ENCODE data around the gene ZNF341.

The ZNF341 gene

DNA sequence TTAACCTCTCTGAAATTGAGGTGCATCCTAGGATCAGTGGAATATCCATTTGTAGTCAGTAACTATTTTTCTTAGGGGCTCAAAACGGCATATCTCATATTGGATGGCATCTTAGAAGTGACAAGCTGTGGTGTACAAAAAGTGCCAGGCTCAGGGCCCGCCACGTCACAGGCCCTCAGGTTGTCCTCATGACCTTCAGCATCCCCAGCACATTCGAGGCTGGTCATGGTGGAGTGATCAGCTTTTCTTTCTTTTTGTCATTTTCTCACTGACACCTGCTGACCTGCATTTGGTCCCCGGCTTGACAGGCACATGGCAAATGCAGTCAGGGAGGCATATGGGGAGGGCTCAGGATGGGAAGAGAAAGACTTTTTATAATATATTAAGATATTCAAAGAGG is 38.5 kb upstream of the ZNF341 start:
- ChIA-PET POLR2A (no interaction called here), CTCF (no interaction called here)
- Histone ChIP-seq H3K27ac (ENCODE audit: extremely low read depth, low read depth, low read length) (no peak overlapping the region), H3K4me1 (ENCODE audit: control insufficient read depth, insufficient read depth, low read length) (no peaks in the 10 kb centered on the region), H3K9me3 (ENCODE audit: control insufficient read depth, insufficient read depth, low read depth, low read length) (no peaks in the 10 kb centered on the region), H3K36me3 (ENCODE audit: control insufficient read depth in 2 of 2, insufficient read depth in 1 of 2, low read length in 2 of 2) (no peaks in the 10 kb centered on the region), H3K4me3 (ENCODE audit: low read depth, low read length) (no peak overlapping the region)
- no peak for TF ChIP-seq ZFP3 (tag by site-specific recombination; IDR thresholded peaks at IDR 0.05; ENCODE audit: low read depth)
- TF ChIP-seq ZFHX2 (tag by site-specific recombination; conservative IDR thresholded peaks at IDR 0.05) = no peak
- no peak for TF ChIP-seq MZF1 (tag by site-specific recombination; IDR thresholded peaks at IDR 0.05; ENCODE audit: borderline replicate concordance)
- no peak for TF ChIP-seq ZBTB17 (tag by site-specific recombination; IDR thresholded peaks at IDR 0.05)
- no peak for TF ChIP-seq ZNF140 (tag by site-specific recombination; IDR thresholded peaks at IDR 0.05)
- TF ChIP-seq, protein P1, sequence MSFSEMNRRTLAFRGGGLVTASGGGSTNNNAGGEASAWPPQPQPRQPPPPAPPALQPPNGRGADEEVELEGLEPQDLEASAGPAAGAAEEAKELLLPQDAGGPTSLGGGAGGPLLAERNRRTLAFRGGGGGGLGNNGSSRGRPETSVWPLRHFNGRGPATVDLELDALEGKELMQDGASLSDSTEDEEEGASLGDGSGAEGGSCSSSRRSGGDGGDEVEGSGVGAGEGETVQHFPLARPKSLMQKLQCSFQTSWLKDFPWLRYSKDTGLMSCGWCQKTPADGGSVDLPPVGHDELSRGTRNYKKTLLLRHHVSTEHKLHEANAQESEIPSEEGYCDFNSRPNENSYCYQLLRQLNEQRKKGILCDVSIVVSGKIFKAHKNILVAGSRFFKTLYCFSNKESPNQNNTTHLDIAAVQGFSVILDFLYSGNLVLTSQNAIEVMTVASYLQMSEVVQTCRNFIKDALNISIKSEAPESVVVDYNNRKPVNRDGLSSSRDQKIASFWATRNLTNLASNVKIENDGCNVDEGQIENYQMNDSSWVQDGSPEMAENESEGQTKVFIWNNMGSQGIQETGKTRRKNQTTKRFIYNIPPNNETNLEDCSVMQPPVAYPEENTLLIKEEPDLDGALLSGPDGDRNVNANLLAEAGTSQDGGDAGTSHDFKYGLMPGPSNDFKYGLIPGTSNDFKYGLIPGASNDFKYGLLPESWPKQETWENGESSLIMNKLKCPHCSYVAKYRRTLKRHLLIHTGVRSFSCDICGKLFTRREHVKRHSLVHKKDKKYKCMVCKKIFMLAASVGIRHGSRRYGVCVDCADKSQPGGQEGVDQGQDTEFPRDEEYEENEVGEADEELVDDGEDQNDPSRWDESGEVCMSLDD (tag by site-specific recombination; IDR thresholded peaks at IDR 0.05) = no peak
- no peak for TF ChIP-seq ZNF18 (tag by site-specific recombination; IDR thresholded peaks at IDR 0.05)
- no peak for TF ChIP-seq ZNF266 (tag by site-specific recombination; IDR thresholded peaks at IDR 0.05; ENCODE audit: low read depth)
- no peak for TF ChIP-seq ZNF133 (tag by site-specific recombination; IDR thresholded peaks at IDR 0.05)
- TF ChIP-seq ZNF792 (tag by site-specific recombination; IDR thresholded peaks at IDR 0.05) = no peak
- TF ChIP-seq, protein P2, sequence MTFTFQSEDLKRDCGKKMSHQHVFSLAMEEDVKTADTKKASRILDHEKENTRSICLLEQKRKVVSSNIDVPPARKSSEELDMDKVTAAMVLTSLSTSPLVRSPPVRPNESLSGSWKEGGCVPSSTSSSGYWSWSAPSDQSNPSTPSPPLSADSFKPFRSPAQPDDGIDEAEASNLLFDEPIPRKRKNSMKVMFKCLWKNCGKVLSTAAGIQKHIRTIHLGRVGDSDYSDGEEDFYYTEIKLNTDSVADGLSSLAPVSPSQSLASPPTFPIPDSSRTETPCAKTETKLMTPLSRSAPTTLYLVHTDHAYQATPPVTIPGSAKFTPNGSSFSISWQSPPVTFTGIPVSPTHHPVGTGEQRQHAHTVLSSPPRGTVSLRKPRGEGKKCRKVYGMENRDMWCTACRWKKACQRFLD (tag by site-specific recombination; IDR thresholded peaks at IDR 0.05) = no peak
- no peak for TF ChIP-seq MEIS1 (CRISPR knock-in tag; IDR thresholded peaks at IDR 0.05; ENCODE audit: borderline replicate concordance)

DNA sequence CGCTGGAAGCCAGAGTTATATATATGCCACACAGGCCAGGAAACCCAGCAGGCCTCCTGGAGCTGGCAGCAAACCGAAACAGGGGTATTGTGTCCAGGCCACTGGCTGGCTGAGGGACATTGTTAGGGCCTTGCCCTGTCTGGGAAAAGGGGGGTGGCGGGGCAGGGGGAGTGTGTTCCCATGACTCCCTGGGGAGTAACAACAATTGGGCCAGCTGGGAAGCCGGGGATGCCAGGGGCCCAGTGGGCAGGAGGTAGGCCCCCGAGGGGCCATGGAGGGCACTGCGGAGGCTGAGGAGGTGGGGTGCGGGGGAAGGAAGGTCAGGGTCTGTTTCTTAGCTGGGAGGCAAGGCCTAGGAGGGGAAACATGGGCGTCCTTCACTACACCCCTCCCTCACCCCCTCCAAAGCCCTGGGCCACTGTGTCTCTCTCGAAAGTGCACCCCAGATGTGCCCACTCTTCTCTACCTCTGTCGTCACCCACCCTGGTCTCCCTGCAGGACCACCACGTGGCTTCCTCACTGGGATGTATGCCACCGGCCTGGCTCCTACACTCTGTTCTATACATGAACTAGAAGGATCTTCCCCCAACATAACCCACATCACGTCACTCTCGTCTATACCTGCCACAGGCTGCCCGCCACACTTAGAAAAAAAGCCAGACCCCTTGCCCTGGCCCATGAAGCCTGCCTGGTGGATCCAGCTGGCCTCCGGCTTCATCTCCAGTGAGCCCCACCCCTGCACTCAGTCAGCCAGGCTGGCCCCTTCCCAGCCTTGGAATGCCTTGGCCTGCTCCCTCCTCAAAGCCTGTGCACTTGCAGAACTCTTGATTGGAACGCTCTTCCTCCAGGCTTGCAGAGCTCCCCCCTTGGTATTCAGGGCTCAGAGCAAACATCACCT is 37.8 kb upstream of the ZNF341 start:
- ChIA-PET POLR2A (no interaction called here), CTCF (no interaction called here)
- TF ChIP-seq ZIC2 (tag by site-specific recombination; IDR thresholded peaks at IDR 0.05) = peak; percentile 55
- TF ChIP-seq EGR2 (tag by site-specific recombination; IDR thresholded peaks at IDR 0.05; ENCODE audit: low read depth) = 0 out of 2 replicates have a peak, but pooled peaks have one; percentile 36
- peak; percentile 19; the same call in 1 of the 2 replicates for TF ChIP-seq ZFHX2 (tag by site-specific recombination; conservative IDR thresholded peaks at IDR 0.05)
- no peak for TF ChIP-seq ZNF501 (tag by site-specific recombination; IDR thresholded peaks at IDR 0.05)
- Histone ChIP-seq H3K4me3 (ENCODE audit: low read depth, low read length) (no peak overlapping the region), H3K4me1 (ENCODE audit: control insufficient read depth, insufficient read depth, low read length) (no peaks in the 10 kb centered on the region), H3K36me3 (ENCODE audit: control insufficient read depth in 2 of 2, insufficient read depth in 1 of 2, low read length in 2 of 2) (no peaks in the 10 kb centered on the region), H3K9me3 (ENCODE audit: control insufficient read depth, insufficient read depth, low read depth, low read length) (no peaks in the 10 kb centered on the region), H3K27ac (ENCODE audit: extremely low read depth, low read depth, low read length) (no peak overlapping the region)

- H3K4me3 ChIP-seq (ENCODE audit: low read depth, low read length) = no peak overlapping the region
- TF ChIP-seq ZIC2 (tag by site-specific recombination; IDR thresholded peaks at IDR 0.05) (no peak), ZNF350 (tag by site-specific recombination; IDR thresholded peaks at IDR 0.05) (no peak), ZNF585B (tag by site-specific recombination; IDR thresholded peaks at IDR 0.05) (peak; percentile 44), ZBTB49 (tag by site-specific recombination; IDR thresholded peaks at IDR 0.05; ENCODE audit: low read depth) (no peak)
- TF ChIP-seq, protein P3, sequence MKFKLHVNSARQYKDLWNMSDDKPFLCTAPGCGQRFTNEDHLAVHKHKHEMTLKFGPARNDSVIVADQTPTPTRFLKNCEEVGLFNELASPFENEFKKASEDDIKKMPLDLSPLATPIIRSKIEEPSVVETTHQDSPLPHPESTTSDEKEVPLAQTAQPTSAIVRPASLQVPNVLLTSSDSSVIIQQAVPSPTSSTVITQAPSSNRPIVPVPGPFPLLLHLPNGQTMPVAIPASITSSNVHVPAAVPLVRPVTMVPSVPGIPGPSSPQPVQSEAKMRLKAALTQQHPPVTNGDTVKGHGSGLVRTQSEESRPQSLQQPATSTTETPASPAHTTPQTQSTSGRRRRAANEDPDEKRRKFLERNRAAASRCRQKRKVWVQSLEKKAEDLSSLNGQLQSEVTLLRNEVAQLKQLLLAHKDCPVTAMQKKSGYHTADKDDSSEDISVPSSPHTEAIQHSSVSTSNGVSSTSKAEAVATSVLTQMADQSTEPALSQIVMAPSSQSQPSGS (tag by site-specific recombination; IDR thresholded peaks at IDR 0.05; ENCODE audit: low read depth) = no peak
- no peaks in the 10 kb centered on the region for H3K36me3 ChIP-seq (ENCODE audit: control insufficient read depth in 2 of 2, insufficient read depth in 1 of 2, low read length in 2 of 2)
- H3K4me1 ChIP-seq (ENCODE audit: control insufficient read depth, insufficient read depth, low read length) = no peaks in the 10 kb centered on the region
- H3K27ac ChIP-seq (ENCODE audit: extremely low read depth, low read depth, low read length) = no peak overlapping the region
- no peaks in the 10 kb centered on the region for H3K9me3 ChIP-seq (ENCODE audit: control insufficient read depth, insufficient read depth, low read depth, low read length)
- CTCF ChIA-PET = no interaction called here
- POLR2A ChIA-PET = no interaction called here
Measured at GRCh38 chr20:33694639-33695012, 37.2 kb upstream of the ZNF341 start.

Data from HEK293 (cell line).